Heart left ventricle (tissue), 11 donors: ENCODE data around the gene SRSF3. TPM values are rescaled to one million over a fixed set of nuclear protein-coding genes. Genes with fewer than 3 reads are reported as not detected.

ENCODE experiments used
- microRNA-seq, 4 donors: library from miRNA; unstranded; fragments of <30 nt; microRNA quantifications; one replicate each; pipeline versions ENCODE4 to v1.2.0, GENCODE V29; 2017 to 2020
- polyA plus RNA-seq, 2 donors: library from polyadenylated mRNA; stranded (reverse); fragments of 200-250 nt; gene quantifications; one replicate each; pipeline ENCODE4 v1.2.3, GENCODE V29; 2013
- total RNA-seq, 9 donors: library from RNA; depleted of rRNA in 2 of 9; stranded (reverse); fragments of >200 nt in 2 of 9; fragmentation: NEBNext Ultra II Directional in 3 of 9; extraction: Animal tissue kit (Norgen Biotek cat#: 25700) in 3 of 9; gene quantifications; one replicate each; pipeline versions ENCODE4 v1.1.0 to v1.2.4, GENCODE V29; 2016 to 2023
- donor health status: ischemic (EF 13 %, LVEDD 7.1; RV severe dilation, severe dysfunction).
- donor health status: healthy with polysubstance abuse.
- donor health status: DM: no; HTN: yes; CAD: no.
- donor health status: DM: no; HTN: no; CAD: no.
- donor health status: ischemic (EF 25% LVEDD 5.7; RV mildly dilated, moderate dysfunction).
- donor health status: healthy.
- donor health status: DM: yes; HTN: yes; CAD: no.
- donor health status: PGD.
- donor health status: nonischemic (EF 23%, LVEDD 6.1; RV moderate dilation, normal function).

Gene SRSF3
- total and polyA plus RNA-seq, 11 donors: 43.2 to 215 (median 111) TPM

Small RNA genes lying within 50 kb of the gene (microRNA-seq; reads per million reads assigned to microRNA genes)
- 0 reads per million in 4 donors for gene MIR3925

Other genes with a start within 250 kb of the SRSF3 start
- 1 to 10 TPM in 2 of 9 donors, under 1 TPM in 2, not detected in 5; 0.17 to 5.1 (median 1.2) TPM for gene ETV7, start 206.7 kb upstream of the SRSF3 start, total RNA-seq
- under 1 TPM; 0.06 to 0.30 TPM for gene ETV7, start 206.7 kb upstream of the SRSF3 start, polyA plus RNA-seq
- under 1 TPM in 4 of 9 donors, not detected in 5; 0.21 to 0.59 (median 0.40) TPM for gene PXT1, start 151.5 kb upstream of the SRSF3 start, total RNA-seq
- under 1 TPM; 0.11 to 0.26 TPM for gene PXT1, start 151.5 kb upstream of the SRSF3 start, polyA plus RNA-seq
- 10 to 100 TPM; 25.0 to 43.9 (median 29.0) TPM for gene KCTD20, start 151.4 kb upstream of the SRSF3 start, total RNA-seq
- 10 to 100 TPM in 1 of 2 donors, 1 to 10 TPM in 1; 8.3 to 25.6 TPM for gene KCTD20, start 151.4 kb upstream of the SRSF3 start, polyA plus RNA-seq
- 10 to 100 TPM; 14.3 to 32.8 (median 21.2) TPM for gene STK38, start 46.9 kb upstream of the SRSF3 start, total RNA-seq
- 10 to 100 TPM; 15.0 to 23.2 TPM for gene STK38, start 46.9 kb upstream of the SRSF3 start, polyA plus RNA-seq
- 100 to 1,000 TPM in 4 of 9 donors, 10 to 100 TPM in 5; 27.5 to 164 (median 99.8) TPM for gene CDKN1A, start 84.4 kb downstream of the SRSF3 start, total RNA-seq
- gene CDKN1A, start 84.4 kb downstream of the SRSF3 start, polyA plus RNA-seq: 100 to 1,000 TPM in 1 of 2 donors, 10 to 100 TPM in 1; 36.2 to 658 TPM
- gene RAB44, start 103.5 kb downstream of the SRSF3 start, total RNA-seq: under 1 TPM in 5 of 9 donors, not detected in 4; 0.06 to 0.32 (median 0.09) TPM
- under 1 TPM in 1 of 2 donors, not detected in 1; 0.04 TPM for gene RAB44, start 103.5 kb downstream of the SRSF3 start, polyA plus RNA-seq
- 100 to 1,000 TPM in 1 of 9 donors, 10 to 100 TPM in 7, 1 to 10 TPM in 1; 5.2 to 111 (median 28.4) TPM for gene CPNE5, start 245.1 kb downstream of the SRSF3 start, total RNA-seq
- 10 to 100 TPM in 1 of 2 donors, 1 to 10 TPM in 1; 4.0 to 12.1 TPM for gene CPNE5, start 245.1 kb downstream of the SRSF3 start, polyA plus RNA-seq